HepG2 (cell line): ENCODE measurements around the gene RREB1. TPM values are rescaled to one million over a fixed set of nuclear protein-coding genes. Genes with fewer than 3 reads are reported as not detected.

ENCODE experiments used
- AKAP8 ChIP-seq: sonication (generic); formaldehyde crosslinking; IDR thresholded peaks from 2 replicates; pipeline ENCODE4 v1.5.1; 2020; ENCODE audit warnings: mild to moderate bottlenecking, missing genetic modification reagents
- DRAP1 ChIP-seq: IDR thresholded peaks from 2 replicates; pipeline ENCODE4 v1.6.1; 2016; ENCODE audit warnings: missing genetic modification reagents, missing compliant biosample characterization
- FOXO1 ChIP-seq: sonication (generic); formaldehyde crosslinking; IDR thresholded peaks from 2 replicates; pipeline ENCODE4 v1.4.0; 2020; ENCODE audit warnings: missing genetic modification reagents
- HMGA1 ChIP-seq: sonication (generic); formaldehyde crosslinking; conservative IDR thresholded peaks from 2 replicates; pipeline ENCODE4 v1.4.0; 2020; ENCODE audit warnings: missing genetic modification reagents
- HNRNPH1 ChIP-seq: fragments of 200-400 bp; formaldehyde crosslinking; optimal IDR thresholded peaks from 2 replicates; pipeline ENCODE3; 2017; ENCODE audit warnings: mild to moderate bottlenecking, low read depth, low read length
- PAXIP1 ChIP-seq: sonication (generic); formaldehyde crosslinking; conservative IDR thresholded peaks from 2 replicates; pipeline ENCODE4 v1.4.0; 2020; ENCODE audit warnings: mild to moderate bottlenecking, missing genetic modification reagents, moderate library complexity
- ZEB1 ChIP-seq: IDR thresholded peaks from 2 replicates; pipeline ENCODE4 v1.6.1; 2012; ENCODE audit warnings: mild to moderate bottlenecking, low read depth, inconsistent platforms; ENCODE audit not compliant: insufficient replicate concordance
- ZNF335 ChIP-seq: sonication (generic); formaldehyde crosslinking; IDR thresholded peaks from 2 replicates; pipeline ENCODE4 v1.4.0; 2020; ENCODE audit warnings: missing genetic modification reagents
- ZNF512B ChIP-seq: sonication (generic); formaldehyde crosslinking; IDR thresholded peaks from 2 replicates; pipeline ENCODE4 v1.5.1; 2020; ENCODE audit warnings: missing genetic modification reagents, mild to moderate bottlenecking, borderline replicate concordance
- ZNF674 ChIP-seq: sonication (generic); formaldehyde crosslinking; IDR thresholded peaks from 2 replicates; pipeline ENCODE4 v1.5.0; 2020; ENCODE audit warnings: low read depth, mild to moderate bottlenecking, missing genetic modification reagents
- ZNF724P ChIP-seq: sonication (generic); formaldehyde crosslinking; IDR thresholded peaks from 2 replicates; pipeline ENCODE4 v1.8.0; 2022; ENCODE audit warnings: missing genetic modification reagents, borderline replicate concordance
- ZNF772 ChIP-seq: sonication (generic); formaldehyde crosslinking; IDR thresholded peaks from 2 replicates; pipeline ENCODE4 v1.5.0; 2020; ENCODE audit warnings: mild to moderate bottlenecking, missing genetic modification reagents
- polyA plus RNA-seq, 8 experiments: library from polyadenylated mRNA; depleted of rRNA in 3 of 8; stranded (reverse) in 7 of 8; unstranded in 1 of 8; fragments of >200 nt; fragmentation: Illumina TruSeq in 4 of 8; extraction: Trizol in 4 of 8; gene quantifications; 2 replicates each; pipeline versions ENCODE4 v1.2.1 to v1.2.3, GENCODE V29; 2011 to 2016; ENCODE audit warnings: low read depth in 4 of 8, missing spikeins in 1 of 8, mixed read lengths in 1 of 8; ENCODE audit not compliant: insufficient read depth in 1 of 8
- total RNA-seq, 5 experiments: library from RNA; depleted of rRNA; stranded (reverse); fragments of >200 nt; fragmentation: Illumina TruSeq; extraction: Trizol; gene quantifications; 2 replicates each; pipeline ENCODE4 v1.2.3, GENCODE V29; 2016; ENCODE audit warnings: low read depth in 1 of 5
- TF ChIP-seq, protein P1 (sequence below): sonication (generic); formaldehyde crosslinking; IDR thresholded peaks from 2 replicates; pipeline ENCODE4 v1.4.0; 2020; ENCODE audit warnings: missing genetic modification reagents
- TF ChIP-seq, protein P2 (sequence below): sonication (generic); formaldehyde crosslinking; IDR thresholded peaks from 2 replicates; pipeline ENCODE4 v1.4.0; 2020; ENCODE audit warnings: missing genetic modification reagents, mild to moderate bottlenecking, borderline replicate concordance

The RREB1 gene
- total and polyA plus RNA-seq, 2 of the 13 experiments (the other 11 are each of a cell fraction or from before 2014, with no cell fraction given), result 6.1 to 23.2 TPM

DNA sequence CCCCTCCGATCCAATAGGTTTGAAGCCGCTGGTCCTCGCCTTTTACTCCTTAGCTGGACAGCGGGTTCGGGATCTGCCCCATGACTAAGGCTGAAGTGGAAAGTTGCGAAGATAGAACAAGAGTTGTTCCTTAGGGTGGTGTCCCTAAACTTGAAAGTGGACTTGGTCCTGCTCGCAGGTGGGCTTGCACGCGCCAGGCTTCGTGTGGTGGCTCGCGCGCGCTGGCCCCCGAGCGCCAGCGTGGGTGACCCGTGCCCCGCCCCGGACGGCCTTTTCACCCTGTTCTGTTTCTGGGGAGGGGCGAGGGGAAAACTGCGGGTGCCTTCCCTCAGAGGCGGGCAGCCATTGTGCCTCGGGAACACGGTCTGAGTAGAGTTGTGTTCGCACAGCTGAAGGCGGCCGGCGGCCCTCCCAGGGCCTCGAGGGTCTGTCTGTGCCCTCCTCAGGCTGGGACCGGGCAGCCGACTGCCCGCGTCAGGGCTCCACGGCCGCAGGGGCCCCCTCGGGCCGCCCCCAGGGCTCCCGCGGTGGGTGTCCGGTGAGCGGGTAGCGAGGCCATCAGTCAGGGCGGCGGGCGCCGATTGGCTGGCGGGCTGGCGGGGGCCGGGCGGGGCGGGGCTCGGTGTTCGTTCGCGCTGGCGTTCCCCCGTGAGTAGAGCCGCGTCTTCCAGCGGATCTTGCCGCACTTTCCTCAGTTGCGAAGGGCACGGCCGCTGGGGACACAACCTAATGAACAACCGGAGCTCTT is 33.0 kb downstream of the RREB1 start (continued):
- TF ChIP-seq DRAP1 (CRISPR knock-in tag) (peak; percentile 38; the same call in 1 of the 2 replicates), PAXIP1 (CRISPR knock-in tag) (peak; percentile 76), ZEB1 (no peak), HNRNPH1 (no peak), ZNF674 (CRISPR knock-in tag) (no peak), ZNF724P (CRISPR knock-in tag) (peak; percentile 91; the same call in 1 of the 2 replicates), FOXO1 (CRISPR knock-in tag) (peak; percentile 49; the same call in 1 of the 2 replicates), ZNF335 (CRISPR knock-in tag) (no peak), ZNF512B (CRISPR knock-in tag) (no peak), HMGA1 (no peak), AKAP8 (CRISPR knock-in tag) (peak; percentile 74; the same call in 1 of the 2 replicates), ZNF772 (CRISPR knock-in tag) (no peak)
- TF ChIP-seq, protein P1, sequence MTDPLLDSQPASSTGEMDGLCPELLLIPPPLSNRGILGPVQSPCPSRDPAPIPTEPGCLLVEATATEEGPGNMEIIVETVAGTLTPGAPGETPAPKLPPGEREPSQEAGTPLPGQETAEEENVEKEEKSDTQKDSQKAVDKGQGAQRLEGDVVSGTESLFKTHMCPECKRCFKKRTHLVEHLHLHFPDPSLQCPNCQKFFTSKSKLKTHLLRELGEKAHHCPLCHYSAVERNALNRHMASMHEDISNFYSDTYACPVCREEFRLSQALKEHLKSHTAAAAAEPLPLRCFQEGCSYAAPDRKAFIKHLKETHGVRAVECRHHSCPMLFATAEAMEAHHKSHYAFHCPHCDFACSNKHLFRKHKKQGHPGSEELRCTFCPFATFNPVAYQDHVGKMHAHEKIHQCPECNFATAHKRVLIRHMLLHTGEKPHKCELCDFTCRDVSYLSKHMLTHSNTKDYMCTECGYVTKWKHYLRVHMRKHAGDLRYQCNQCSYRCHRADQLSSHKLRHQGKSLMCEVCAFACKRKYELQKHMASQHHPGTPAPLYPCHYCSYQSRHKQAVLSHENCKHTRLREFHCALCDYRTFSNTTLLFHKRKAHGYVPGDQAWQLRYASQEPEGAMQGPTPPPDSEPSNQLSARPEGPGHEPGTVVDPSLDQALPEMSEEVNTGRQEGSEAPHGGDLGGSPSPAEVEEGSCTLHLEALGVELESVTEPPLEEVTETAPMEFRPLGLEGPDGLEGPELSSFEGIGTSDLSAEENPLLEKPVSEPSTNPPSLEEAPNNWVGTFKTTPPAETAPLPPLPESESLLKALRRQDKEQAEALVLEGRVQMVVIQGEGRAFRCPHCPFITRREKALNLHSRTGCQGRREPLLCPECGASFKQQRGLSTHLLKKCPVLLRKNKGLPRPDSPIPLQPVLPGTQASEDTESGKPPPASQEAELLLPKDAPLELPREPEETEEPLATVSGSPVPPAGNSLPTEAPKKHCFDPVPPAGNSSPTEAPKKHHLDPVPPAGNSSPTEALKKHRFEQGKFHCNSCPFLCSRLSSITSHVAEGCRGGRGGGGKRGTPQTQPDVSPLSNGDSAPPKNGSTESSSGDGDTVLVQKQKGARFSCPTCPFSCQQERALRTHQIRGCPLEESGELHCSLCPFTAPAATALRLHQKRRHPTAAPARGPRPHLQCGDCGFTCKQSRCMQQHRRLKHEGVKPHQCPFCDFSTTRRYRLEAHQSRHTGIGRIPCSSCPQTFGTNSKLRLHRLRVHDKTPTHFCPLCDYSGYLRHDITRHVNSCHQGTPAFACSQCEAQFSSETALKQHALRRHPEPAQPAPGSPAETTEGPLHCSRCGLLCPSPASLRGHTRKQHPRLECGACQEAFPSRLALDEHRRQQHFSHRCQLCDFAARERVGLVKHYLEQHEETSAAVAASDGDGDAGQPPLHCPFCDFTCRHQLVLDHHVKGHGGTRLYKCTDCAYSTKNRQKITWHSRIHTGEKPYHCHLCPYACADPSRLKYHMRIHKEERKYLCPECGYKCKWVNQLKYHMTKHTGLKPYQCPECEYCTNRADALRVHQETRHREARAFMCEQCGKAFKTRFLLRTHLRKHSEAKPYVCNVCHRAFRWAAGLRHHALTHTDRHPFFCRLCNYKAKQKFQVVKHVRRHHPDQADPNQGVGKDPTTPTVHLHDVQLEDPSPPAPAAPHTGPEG (CRISPR knock-in tag), result no peak; the same call in 1 of the 2 replicates
- TF ChIP-seq, protein P2, sequence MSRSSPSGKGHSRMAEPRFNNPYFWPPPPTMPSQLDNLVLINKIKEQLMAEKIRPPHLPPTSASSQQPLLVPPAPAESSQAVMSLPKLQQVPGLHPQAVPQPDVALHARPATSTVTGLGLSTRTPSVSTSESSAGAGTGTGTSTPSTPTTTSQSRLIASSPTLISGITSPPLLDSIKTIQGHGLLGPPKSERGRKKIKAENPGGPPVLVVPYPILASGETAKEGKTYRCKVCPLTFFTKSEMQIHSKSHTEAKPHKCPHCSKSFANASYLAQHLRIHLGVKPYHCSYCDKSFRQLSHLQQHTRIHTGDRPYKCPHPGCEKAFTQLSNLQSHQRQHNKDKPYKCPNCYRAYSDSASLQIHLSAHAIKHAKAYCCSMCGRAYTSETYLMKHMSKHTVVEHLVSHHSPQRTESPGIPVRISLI, result peak; percentile 67
